PFSK-1 (cell line): ENCODE data around the gene NNAT.

Source experiments
- POLR2AphosphoS5 ChIP-seq: IDR thresholded peaks from 2 replicates; pipeline ENCODE4 v1.6.1; 2012; ENCODE audit warnings: low read depth, mild to moderate bottlenecking, control low read depth, low read length, moderate library complexity
- REST ChIP-seq, 2 experiments: IDR thresholded peaks; 2 replicates each; pipeline versions ENCODE4 v1.6.1 to v1.8.0; 2011 to 2012; ENCODE audit warnings: low read depth in 2 of 2, low read length in 2 of 2, control low read depth in 1 of 2, inconsistent platforms in 1 of 2, mild to moderate bottlenecking in 1 of 2, moderate library complexity in 1 of 2; ENCODE audit not compliant: insufficient read depth in 1 of 2
- SIN3A ChIP-seq: IDR thresholded peaks from 2 replicates; pipeline ENCODE4 v1.6.1; 2012; ENCODE audit warnings: mild to moderate bottlenecking, low read length, moderate library complexity, borderline replicate concordance; ENCODE audit not compliant: insufficient read depth
- TAF1 ChIP-seq: IDR thresholded peaks from 2 replicates; pipeline ENCODE4 v1.6.1; 2012; ENCODE audit warnings: low read length, control low read depth, borderline replicate concordance; ENCODE audit not compliant: insufficient read depth

- no peak for TF ChIP-seq SIN3A
- no peak for TF ChIP-seq REST (IDR thresholded peaks at IDR 0.05; ENCODE audit: insufficient read depth in 1 of 2, low read depth in 2 of 2, low read length in 2 of 2)
- TF ChIP-seq TAF1, result no peak
- TF ChIP-seq POLR2AphosphoS5, result no peak
These were observed 43.0 kb downstream of the NNAT start for GRCh38 chr20:37564016-37564387.
